ENCODE measurements around the gene ADPRHL1. TPM values are rescaled to one million over a fixed set of nuclear protein-coding genes. Genes with fewer than 3 reads are reported as not detected.
A peak's percentile ranks its signal among the peaks of the same experiment; 100 is the strongest.

ADPRHL1 gene
- total RNA-seq, 1 experiment from 2014 or later = 4.9 TPM

DNA sequence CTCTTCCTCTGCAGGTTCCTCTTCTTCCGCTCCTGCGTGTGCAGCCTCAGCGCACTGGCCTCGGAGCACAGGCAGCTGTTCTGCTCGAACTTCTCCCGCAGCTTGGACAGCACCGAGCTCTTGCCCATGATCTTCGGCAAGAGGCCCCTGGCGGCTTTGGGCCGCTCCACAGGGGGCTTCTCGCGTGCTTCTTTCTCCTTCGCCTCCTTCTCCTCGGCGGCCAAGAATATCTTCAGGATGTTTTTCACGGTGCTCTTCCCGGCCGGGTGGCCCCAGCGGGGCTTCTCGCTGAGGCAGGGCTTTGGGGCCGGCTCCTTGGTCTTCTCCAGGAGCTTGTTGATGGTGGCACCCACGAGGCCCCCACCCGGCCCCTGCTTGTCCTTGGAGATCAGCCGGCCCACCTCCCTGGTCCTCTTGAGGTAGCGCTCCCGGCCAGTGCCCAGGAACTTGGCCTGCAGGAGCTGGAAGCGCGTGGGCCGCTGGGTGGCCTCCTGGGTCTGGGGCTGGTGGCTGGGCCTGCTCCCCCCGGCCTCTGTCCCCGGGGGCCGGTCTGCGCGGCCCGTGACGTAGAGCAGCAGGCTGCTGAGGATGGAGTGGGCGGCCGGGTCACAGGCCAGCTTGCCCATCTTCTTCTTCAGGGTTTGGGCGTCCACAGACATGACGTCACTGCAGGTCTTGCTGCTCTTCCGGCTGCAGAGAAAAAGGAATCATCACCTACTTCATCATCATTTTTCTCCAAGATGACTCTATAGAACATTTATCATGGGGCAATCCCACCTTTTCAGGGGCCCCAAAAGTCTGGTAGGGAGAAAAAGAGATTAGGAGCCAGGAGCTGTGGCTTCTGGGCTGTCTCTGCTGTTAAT is 45.5 kb downstream of the ADPRHL1 start:
- no peaks in the 10 kb centered on the region for H3K36me3 Mint-ChIP-seq (ENCODE audit: insufficient read depth, unreplicated experiment)

DNA sequence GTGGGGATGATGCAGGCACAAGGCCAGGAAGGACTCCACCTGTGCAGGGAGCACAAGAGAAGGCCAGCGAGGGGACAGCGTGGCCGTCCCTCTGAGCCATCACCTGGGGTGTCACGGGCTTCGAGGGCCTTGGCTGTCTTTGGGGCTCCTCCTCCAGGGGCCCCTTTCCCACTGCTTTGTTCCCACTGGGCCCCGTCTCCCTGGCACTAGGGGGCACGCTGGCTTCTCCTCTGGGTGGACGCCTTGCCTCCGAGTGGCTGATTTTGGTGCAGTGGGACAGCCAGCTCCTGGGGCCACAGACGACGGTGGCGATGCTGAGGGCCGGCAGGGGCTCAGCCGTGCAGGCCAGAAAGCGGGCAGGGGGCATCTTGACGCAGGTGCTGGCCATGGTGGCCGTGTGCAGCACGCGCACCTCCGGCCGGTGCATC is 46.2 kb downstream of the ADPRHL1 start:
- TF ChIP-seq, protein P1, sequence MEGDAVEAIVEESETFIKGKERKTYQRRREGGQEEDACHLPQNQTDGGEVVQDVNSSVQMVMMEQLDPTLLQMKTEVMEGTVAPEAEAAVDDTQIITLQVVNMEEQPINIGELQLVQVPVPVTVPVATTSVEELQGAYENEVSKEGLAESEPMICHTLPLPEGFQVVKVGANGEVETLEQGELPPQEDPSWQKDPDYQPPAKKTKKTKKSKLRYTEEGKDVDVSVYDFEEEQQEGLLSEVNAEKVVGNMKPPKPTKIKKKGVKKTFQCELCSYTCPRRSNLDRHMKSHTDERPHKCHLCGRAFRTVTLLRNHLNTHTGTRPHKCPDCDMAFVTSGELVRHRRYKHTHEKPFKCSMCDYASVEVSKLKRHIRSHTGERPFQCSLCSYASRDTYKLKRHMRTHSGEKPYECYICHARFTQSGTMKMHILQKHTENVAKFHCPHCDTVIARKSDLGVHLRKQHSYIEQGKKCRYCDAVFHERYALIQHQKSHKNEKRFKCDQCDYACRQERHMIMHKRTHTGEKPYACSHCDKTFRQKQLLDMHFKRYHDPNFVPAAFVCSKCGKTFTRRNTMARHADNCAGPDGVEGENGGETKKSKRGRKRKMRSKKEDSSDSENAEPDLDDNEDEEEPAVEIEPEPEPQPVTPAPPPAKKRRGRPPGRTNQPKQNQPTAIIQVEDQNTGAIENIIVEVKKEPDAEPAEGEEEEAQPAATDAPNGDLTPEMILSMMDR (IDR thresholded peaks at IDR 0.05; ENCODE audit: insufficient read depth in 1 of 2, low read depth in 1 of 2, low read length in 1 of 2, severe bottlenecking in 1 of 2, unreplicated experiment in 1 of 2) = no peak
- Histone ChIP-seq H3K4me1 (peaks cover 11% of the 10 kb centered on the region), H3K4me3 (ENCODE audit: low read depth, low read length) (no peak overlapping the region), H3K36me3 (ENCODE audit: control insufficient read depth, insufficient read depth, low read length) (no peaks in the 10 kb centered on the region), H3K27me3 (replicated peaks; ENCODE audit: control insufficient read depth, insufficient read depth, low read length) (no peaks in the 10 kb centered on the region), H3K9me3 (no peaks in the 10 kb centered on the region)
- Mint-ChIP-seq H3K4me1 (ENCODE audit: low read depth, unreplicated experiment) (peaks cover 11% of the 10 kb centered on the region), H3K27me3 (ENCODE audit: insufficient read depth, unreplicated experiment) (no peaks in the 10 kb centered on the region), H3K4me3 (ENCODE audit: unreplicated experiment) (no peak overlapping the region), H3K36me3 (ENCODE audit: insufficient read depth, unreplicated experiment) (no peaks in the 10 kb centered on the region), H3K9me3 (ENCODE audit: unreplicated experiment) (no peaks in the 10 kb centered on the region), H3K27ac (ENCODE audit: unreplicated experiment) (no peak overlapping the region)
- peak in 1 of 2 experiments; percentile 26 for DNase-seq
- ChIA-PET CTCF (no interaction called here), POLR2A (no interaction called here)
- intact Hi-C loops (cut with micrococcal nuclease; ENCODE audit: unreplicated experiment) = no loop called here
- no TSS peak for BruUV-seq (replicated peaks)

More for the DNA sequence above, 45.5 kb downstream of the ADPRHL1 start:
- Histone ChIP-seq H3K36me3 (ENCODE audit: control insufficient read depth, insufficient read depth, low read length) (no peaks in the 10 kb centered on the region), H3K9me3 (no peaks in the 10 kb centered on the region), H3K4me3 (ENCODE audit: low read depth, low read length) (no peak overlapping the region), H3K27me3 (replicated peaks; ENCODE audit: control insufficient read depth, insufficient read depth, low read length) (no peaks in the 10 kb centered on the region), H3K4me1 (peaks cover 11% of the 10 kb centered on the region)
- Mint-ChIP-seq H3K27ac (ENCODE audit: unreplicated experiment) (no peak overlapping the region), H3K4me3 (ENCODE audit: unreplicated experiment) (no peak overlapping the region), H3K9me3 (ENCODE audit: unreplicated experiment) (no peaks in the 10 kb centered on the region), H3K4me1 (ENCODE audit: low read depth, unreplicated experiment) (peaks cover 11% of the 10 kb centered on the region), H3K27me3 (ENCODE audit: insufficient read depth, unreplicated experiment) (no peaks in the 10 kb centered on the region)
- POLR2A ChIA-PET = no interaction called here
- intact Hi-C loops (cut with micrococcal nuclease; ENCODE audit: unreplicated experiment) = no loop called here
- TF ChIP-seq, protein P1 (IDR thresholded peaks at IDR 0.05; ENCODE audit: insufficient read depth in 1 of 2, low read depth in 1 of 2, low read length in 1 of 2, severe bottlenecking in 1 of 2, unreplicated experiment in 1 of 2) = no peak
- no TSS peak for BruUV-seq (replicated peaks)
- DNase-seq = peak in 1 of 2 experiments; percentile 28
- CTCF ChIA-PET = no interaction called here

DNA sequence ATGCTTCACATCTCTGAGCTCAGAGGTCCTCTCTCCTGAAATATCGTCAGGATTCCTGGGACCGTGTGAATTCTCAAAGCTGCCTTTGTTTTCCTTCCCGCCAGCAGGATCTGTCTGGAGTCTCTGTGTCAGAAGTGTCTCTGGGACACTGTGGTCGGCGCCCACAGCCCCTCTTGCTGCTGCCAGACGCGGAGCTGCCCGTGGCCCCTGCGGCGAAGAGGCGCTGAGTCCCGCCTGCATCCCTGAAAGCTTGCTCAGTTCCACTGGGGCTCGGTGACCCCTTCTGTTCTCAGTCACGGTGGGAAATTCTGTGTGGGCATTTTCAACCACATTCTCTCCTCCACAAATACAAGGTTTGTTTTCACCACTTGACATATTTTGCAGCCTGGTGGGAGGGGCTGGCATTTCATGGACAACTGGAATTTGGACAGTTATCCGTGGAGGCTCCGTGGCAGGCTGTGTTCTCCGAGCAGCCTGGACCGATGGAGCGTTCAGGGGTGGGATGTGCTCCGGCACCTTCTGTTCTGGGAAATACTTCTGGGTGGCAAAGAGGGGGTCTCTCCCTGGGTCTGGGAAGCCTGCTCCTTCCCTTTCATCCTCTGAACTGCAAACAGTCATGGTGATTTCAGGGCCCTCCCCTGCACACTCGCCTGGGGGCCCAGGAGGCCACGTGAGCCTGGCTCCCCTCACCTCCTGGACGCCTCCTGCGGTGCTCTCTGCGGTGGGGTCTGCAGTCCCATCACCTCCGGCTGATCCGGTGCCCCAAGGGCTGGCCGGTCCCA is 46.8 kb downstream of the ADPRHL1 start:
- POLR2A ChIA-PET = no interaction called here

More for the DNA sequence above, 46.8 kb downstream of the ADPRHL1 start:
- TF ChIP-seq, protein P1 (IDR thresholded peaks at IDR 0.05; ENCODE audit: insufficient read depth in 1 of 2, low read depth in 1 of 2, low read length in 1 of 2, severe bottlenecking in 1 of 2, unreplicated experiment in 1 of 2) = no peak
- Mint-ChIP-seq H3K4me3 (ENCODE audit: unreplicated experiment) (no peak overlapping the region), H3K9me3 (ENCODE audit: unreplicated experiment) (no peaks in the 10 kb centered on the region), H3K36me3 (ENCODE audit: insufficient read depth, unreplicated experiment) (no peaks in the 10 kb centered on the region), H3K27ac (ENCODE audit: unreplicated experiment) (no peak overlapping the region), H3K4me1 (ENCODE audit: low read depth, unreplicated experiment) (peaks cover 7% of the 10 kb centered on the region), H3K27me3 (ENCODE audit: insufficient read depth, unreplicated experiment) (no peaks in the 10 kb centered on the region)
- no peak overlapping the region for H3K4me3 ChIP-seq (ENCODE audit: low read depth, low read length)
- peak in 1 of 2 experiments; percentile 34 for DNase-seq
- H3K27me3 ChIP-seq (replicated peaks; ENCODE audit: control insufficient read depth, insufficient read depth, low read length) = no peaks in the 10 kb centered on the region
- H3K36me3 ChIP-seq (ENCODE audit: control insufficient read depth, insufficient read depth, low read length) = no peaks in the 10 kb centered on the region
- BruUV-seq (replicated peaks) = no TSS peak
- no peaks in the 10 kb centered on the region for H3K9me3 ChIP-seq
- H3K4me1 ChIP-seq = peaks cover 9% of the 10 kb centered on the region
- intact Hi-C loops (cut with micrococcal nuclease; ENCODE audit: unreplicated experiment) = no loop called here
- CTCF ChIA-PET = no interaction called here
